K562 treated with DMSO at 1 percent for 24 hours (cell line): Measurements from ENCODE around the gene CRHBP. TPM values are rescaled to one million over a fixed set of nuclear protein-coding genes. Genes with fewer than 3 reads are reported as not detected.

Source experiments
- total RNA-seq: library from RNA; unstranded; fragments of 300-600 nt; gene quantifications from 2 replicates; pipeline ENCODE4 v1.2.3, GENCODE V29; 2022; ENCODE audit warnings: low read depth; ENCODE audit not compliant: insufficient read depth

Gene CRHBP, protein sequence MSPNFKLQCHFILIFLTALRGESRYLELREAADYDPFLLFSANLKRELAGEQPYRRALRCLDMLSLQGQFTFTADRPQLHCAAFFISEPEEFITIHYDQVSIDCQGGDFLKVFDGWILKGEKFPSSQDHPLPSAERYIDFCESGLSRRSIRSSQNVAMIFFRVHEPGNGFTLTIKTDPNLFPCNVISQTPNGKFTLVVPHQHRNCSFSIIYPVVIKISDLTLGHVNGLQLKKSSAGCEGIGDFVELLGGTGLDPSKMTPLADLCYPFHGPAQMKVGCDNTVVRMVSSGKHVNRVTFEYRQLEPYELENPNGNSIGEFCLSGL
- total RNA-seq, result not detected in 2 replicates

DNA sequence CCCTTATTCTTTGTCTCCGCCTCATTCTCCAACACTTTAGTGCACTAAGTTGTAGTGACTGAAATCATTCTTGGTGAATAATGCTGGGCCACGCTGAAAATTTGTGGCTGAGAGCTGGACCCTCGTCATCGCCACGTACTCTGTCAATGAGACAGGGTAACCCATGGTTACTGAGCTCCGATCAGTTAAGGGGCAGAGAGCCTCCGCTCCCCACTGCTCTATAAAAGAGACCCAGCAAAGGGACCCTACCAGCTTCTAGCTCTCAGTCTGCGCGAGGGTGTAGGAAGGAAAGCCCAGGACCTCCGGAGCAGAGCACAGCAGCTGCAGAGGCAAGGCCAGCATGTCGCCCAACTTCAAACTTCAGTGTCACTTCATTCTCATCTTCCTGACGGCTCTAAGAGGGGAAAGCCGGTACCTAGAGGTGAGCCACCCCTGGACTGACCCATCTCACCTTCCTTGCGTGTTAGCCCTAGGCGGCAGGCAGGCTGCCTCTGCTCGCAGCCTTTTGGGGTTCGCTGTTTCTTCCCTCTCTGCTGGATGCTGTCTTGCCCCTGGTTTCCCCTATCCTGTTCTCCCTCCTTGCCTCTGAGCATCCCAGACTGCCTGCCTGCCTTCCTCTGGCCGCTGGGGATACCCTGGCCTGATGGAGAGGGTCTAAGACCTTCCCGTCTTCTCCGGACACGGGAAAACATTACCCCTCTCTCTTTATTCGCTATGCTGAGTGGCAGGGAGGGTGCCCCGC lies at the start of gene CRHBP:
CRHBP (plus strand) TSS at position 251 of the 742 bp plus-strand sequence; CDS start at position 341, 90 bp downstream.

Other genes starting within 250 kb of the CRHBP start
- gene F2R, start 236.9 kb upstream of the CRHBP start, total RNA-seq, result 7.3 and 8.0 TPM in 2 replicates
- not detected in 2 replicates for gene F2RL1, start 134.0 kb upstream of the CRHBP start, total RNA-seq
- 0.37 TPM in 1 of 2 replicates, not detected in the other for gene S100Z, start 103.0 kb upstream of the CRHBP start, total RNA-seq
- 12.5 and 14.1 TPM in 2 replicates for gene AGGF1, start 77.4 kb downstream of the CRHBP start, total RNA-seq
- gene ZBED3, start 134.2 kb downstream of the CRHBP start, total RNA-seq, result not detected in 2 replicates